Fibroblast of upper back skin (primary cell): ENCODE measurements around the gene SNX25.
"Not testable (repeated sequence)": the region's sequence is repeated elsewhere in the genome, so short reads cannot be mapped to it uniquely, and the experiment has no call there.

Source experiments
- DNase-seq: peaks from one replicate; pipeline ENCODE4 v3.0.0-alpha.2; 2013

Gene SNX25

GRCh38 chr4:185205697-185206342 lies 3.6 kb upstream of the SNX25 start:
- no peak for DNase-seq

GRCh38 chr4:185207466-185207865 lies 1.9 kb upstream of the SNX25 start:
- peak; percentile 60 for DNase-seq

- DNase-seq, result not testable (repeated sequence)
Measured at GRCh38 chr4:185209852-185210101, 379 bp downstream of the SNX25 start.

- peak; percentile 39 for DNase-seq
Measured at GRCh38 chr4:185210102-185210981, 944 bp downstream of the SNX25 start.

GRCh38 chr4:185211035-185211434 lies 1.6 kb downstream of the SNX25 start:
- DNase-seq, result no peak

GRCh38 chr4:185211641-185212040 lies 2.2 kb downstream of the SNX25 start:
- DNase-seq, result no peak

- DNase-seq, result no peak
Measured at GRCh38 chr4:185212581-185212980, 3.2 kb downstream of the SNX25 start.

- DNase-seq, result no peak
Measured at GRCh38 chr4:185213877-185214276, 4.5 kb downstream of the SNX25 start.

GRCh38 chr4:185215261-185215660 lies 5.9 kb downstream of the SNX25 start:
- no peak for DNase-seq

- DNase-seq, result no peak
Measured at GRCh38 chr4:185217408-185217975, 8.1 kb downstream of the SNX25 start.

GRCh38 chr4:185218312-185218711 lies 8.9 kb downstream of the SNX25 start:
- DNase-seq, result no peak

GRCh38 chr4:185219551-185220344 lies 10.3 kb downstream of the SNX25 start:
- DNase-seq, result peak; percentile 93

- DNase-seq, result no peak
Measured at GRCh38 chr4:185221491-185221890, 12.1 kb downstream of the SNX25 start.

- no peak for DNase-seq
Measured at GRCh38 chr4:185221912-185222311, 12.5 kb downstream of the SNX25 start.

- DNase-seq, result peak; percentile 84
Measured at GRCh38 chr4:185222598-185222997, 13.2 kb downstream of the SNX25 start.

- DNase-seq, result no peak
Measured at GRCh38 chr4:185224597-185224996, 15.2 kb downstream of the SNX25 start.

GRCh38 chr4:185225940-185226339 lies 16.5 kb downstream of the SNX25 start:
- DNase-seq, result no peak

- no peak for DNase-seq
Measured at GRCh38 chr4:185227131-185227551, 17.7 kb downstream of the SNX25 start.

- DNase-seq, result no peak
Measured at GRCh38 chr4:185227713-185228278, 18.4 kb downstream of the SNX25 start.

GRCh38 chr4:185229021-185229818 lies 19.8 kb downstream of the SNX25 start:
- no peak for DNase-seq

GRCh38 chr4:185232370-185232769 lies 23.0 kb downstream of the SNX25 start:
- peak; percentile 51 for DNase-seq
